ENCODE measurements around the gene RPL22L1. TPM values are rescaled to one million over a fixed set of nuclear protein-coding genes. Genes with fewer than 3 reads are reported as not detected.
"Not testable (repeated sequence)": the region's sequence is repeated elsewhere in the genome, so short reads cannot be mapped to it uniquely, and the experiment has no call there.

The RPL22L1 gene
- total and polyA plus RNA-seq, 12 donors, result 22.1 to 143 (median 58.4) TPM

- H3K4me1 ChIP-seq (replicated peaks in 1 of 2), result no peaks in the 10 kb centered on the region
- TF ChIP-seq POLR2A (IDR thresholded peaks at IDR 0.05) (no peak), CTCF (IDR thresholded peaks at IDR 0.05) (no peak)
- H3K9me3 ChIP-seq (replicated peaks in 1 of 3), result no peaks in the 10 kb centered on the region
- H3K27ac ChIP-seq, result no peak overlapping the region
- peaks cover 6% of the 10 kb centered on the region for H3K27me3 ChIP-seq
- intact Hi-C loops (cut with DNase I), result no loop called here
- WGBS, 4 donors, result 25 to 35% (median 27%) methylated on average over 3 of the region's 3 CpGs
- no peaks in the 10 kb centered on the region for H3K36me3 ChIP-seq (replicated peaks in 1 of 2)
- DNase-seq, result no peak
- no peak overlapping the region for H3K4me3 ChIP-seq
Observed at GRCh38 chr3:170835336-170835735, 34.7 kb downstream of the RPL22L1 start.

- no peak for DNase-seq
- Histone ChIP-seq H3K4me3 (no peak overlapping the region), H3K36me3 (replicated peaks in 1 of 2) (no peaks in the 10 kb centered on the region), H3K27me3 (peaks cover 3% of the 10 kb centered on the region), H3K27ac (no peak overlapping the region), H3K4me1 (replicated peaks in 1 of 2) (no peaks in the 10 kb centered on the region), H3K9me3 (replicated peaks in 1 of 3) (no peaks in the 10 kb centered on the region)
- intact Hi-C loops (cut with DNase I), result no loop called here
- 89 to 93% (median 91%) methylated on average over 4 of the region's 4 CpGs for WGBS, 4 donors
- no peak for TF ChIP-seq CTCF (IDR thresholded peaks at IDR 0.05)
- TF ChIP-seq POLR2A (IDR thresholded peaks at IDR 0.05), result no peak
Observed at GRCh38 chr3:170830580-170830979, 39.4 kb downstream of the RPL22L1 start.

- no peaks in the 10 kb centered on the region for H3K9me3 ChIP-seq (replicated peaks in 1 of 3)
- intact Hi-C loops (cut with DNase I), result no loop called here
- no peaks in the 10 kb centered on the region for H3K36me3 ChIP-seq (replicated peaks in 1 of 2)
- H3K27ac ChIP-seq, result no peak overlapping the region
- TF ChIP-seq CTCF (IDR thresholded peaks at IDR 0.05) (no peak), POLR2A (IDR thresholded peaks at IDR 0.05) (no peak)
- H3K4me3 ChIP-seq, result no peak overlapping the region
- WGBS, 4 donors, result 59 to 67% (median 63%) methylated on average over 9 of the region's 9 CpGs
- H3K4me1 ChIP-seq (replicated peaks in 1 of 2), result no peaks in the 10 kb centered on the region
- H3K27me3 ChIP-seq, result peaks cover 3% of the 10 kb centered on the region
- DNase-seq, result no peak
Observed at GRCh38 chr3:170829546-170830272, 40.3 kb downstream of the RPL22L1 start.

GRCh38 chr3:170826047-170826446 lies 43.9 kb downstream of the RPL22L1 start:
- intact Hi-C loops (cut with DNase I), result no loop called here
- 29 to 62% (median 54%) methylated on average over 2 of the region's 2 CpGs for WGBS, 4 donors
- Histone ChIP-seq H3K4me3 (no peak overlapping the region), H3K27ac (no peak overlapping the region), H3K36me3 (replicated peaks in 1 of 2) (no peaks in the 10 kb centered on the region), H3K9me3 (replicated peaks in 1 of 3) (no peaks in the 10 kb centered on the region), H3K27me3 (no peaks in the 10 kb centered on the region), H3K4me1 (replicated peaks in 1 of 2) (no peaks in the 10 kb centered on the region)
- no peak for DNase-seq
- no peak for TF ChIP-seq CTCF (IDR thresholded peaks at IDR 0.05)
- TF ChIP-seq POLR2A (IDR thresholded peaks at IDR 0.05), result no peak

GRCh38 chr3:170823562-170823961 lies 46.4 kb downstream of the RPL22L1 start:
- intact Hi-C loops (cut with DNase I); H3K36me3 ChIP-seq (replicated peaks in 1 of 2); H3K4me3 ChIP-seq; H3K27me3 ChIP-seq; H3K4me1 ChIP-seq (replicated peaks in 1 of 2); H3K9me3 ChIP-seq (replicated peaks in 1 of 3); H3K27ac ChIP-seq; DNase-seq: not testable (repeated sequence)
- 67 to 88% (median 80%) methylated on average over 2 of the region's 2 CpGs for WGBS, 4 donors

- H3K27me3 ChIP-seq; H3K27ac ChIP-seq; DNase-seq; H3K4me3 ChIP-seq; H3K4me1 ChIP-seq (replicated peaks in 1 of 2); H3K9me3 ChIP-seq (replicated peaks in 1 of 3); H3K36me3 ChIP-seq (replicated peaks in 1 of 2): not testable (repeated sequence)
- 85 to 100% (median 94%) methylated on average over 1 of the region's 1 CpG for WGBS, 4 donors
- intact Hi-C loops (cut with DNase I), result loop anchor here (10.0 kb wide), 2 partner anchors 404 to 504 kb away; partner anchors contain the start of gene CLDN11 (in 1 of the 2)
Observed at GRCh38 chr3:170818325-170818724, 51.7 kb downstream of the RPL22L1 start.

- H3K4me3 ChIP-seq; DNase-seq; H3K27me3 ChIP-seq; H3K4me1 ChIP-seq (replicated peaks in 1 of 2); H3K9me3 ChIP-seq (replicated peaks in 1 of 3); H3K27ac ChIP-seq; H3K36me3 ChIP-seq (replicated peaks in 1 of 2): not testable (repeated sequence)
- intact Hi-C loops (cut with DNase I), result loop anchor here (10.0 kb wide), 2 partner anchors 403 to 503 kb away; partner anchors contain the start of gene CLDN11 (in 1 of the 2)
- WGBS, 4 donors, result 77 to 93% (median 83%) methylated on average over 2 of the region's 2 CpGs
Observed at GRCh38 chr3:170817471-170817870, 52.5 kb downstream of the RPL22L1 start.

All from adrenal gland (tissue), 12 donors.